HG03108 (cell line): Measurements from ENCODE around the gene VCX2.
"Not testable (repeated sequence)": the region's sequence is repeated elsewhere in the genome, so short reads cannot be mapped to it uniquely, and the experiment has no call there.

Experiments
- ATAC-seq: cut with Tn5 transposase; IDR thresholded peaks from one replicate; pipeline ENCODE4 v1.9.1; 2021; ENCODE audit warnings: moderate library complexity; ENCODE audit not compliant: unreplicated experiment

Gene VCX2

DNA sequence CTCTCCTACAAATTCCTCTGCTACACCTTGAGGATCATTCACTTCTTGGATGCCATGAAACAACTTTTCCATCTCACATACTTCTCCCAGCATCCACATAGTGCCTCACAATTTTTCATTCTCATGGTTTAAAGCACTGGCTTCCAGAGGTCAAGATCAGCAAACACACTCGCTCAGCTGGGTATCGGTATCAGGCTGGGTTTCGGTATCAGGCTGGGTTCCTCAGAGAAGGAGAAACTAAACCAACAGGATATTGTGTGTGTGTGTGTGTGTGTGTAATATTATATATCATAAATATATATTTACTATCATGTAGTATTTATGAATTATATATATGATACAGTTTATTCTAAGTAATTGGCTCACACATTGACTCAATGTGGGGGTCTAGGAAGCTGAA is at the start of gene VCX2:
Gene VCX2, minus strand, starts transcription at position 99 of the 400 bp plus-strand sequence. CDS start 624 bp downstream, outside the sequence.
- not testable (repeated sequence) for ATAC-seq

DNA sequence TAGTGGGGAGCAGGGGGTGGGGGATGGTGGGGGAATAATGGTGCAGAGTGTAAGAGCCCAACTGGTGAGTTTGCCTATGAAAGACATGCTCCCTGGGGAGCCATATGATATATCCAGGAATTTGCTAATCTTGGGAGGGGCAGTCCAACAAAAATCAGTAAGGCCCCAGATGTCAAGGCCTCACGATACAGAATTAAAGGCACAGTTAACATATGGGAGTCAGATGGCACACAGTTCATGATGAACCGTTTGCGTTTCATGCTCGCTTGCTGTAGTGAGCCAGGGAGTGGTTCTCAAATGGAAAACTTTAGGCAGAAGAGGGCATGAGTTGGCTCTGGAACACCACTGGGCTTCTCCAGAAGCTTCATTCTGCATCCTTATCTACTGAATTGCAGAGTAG is 33.9 kb upstream of the VCX2 start:
- ATAC-seq, result no peak

- ATAC-seq, result no peak
These were observed 33.3 kb upstream of the VCX2 start for GRCh38 chrX:8204169-8204935.

DNA sequence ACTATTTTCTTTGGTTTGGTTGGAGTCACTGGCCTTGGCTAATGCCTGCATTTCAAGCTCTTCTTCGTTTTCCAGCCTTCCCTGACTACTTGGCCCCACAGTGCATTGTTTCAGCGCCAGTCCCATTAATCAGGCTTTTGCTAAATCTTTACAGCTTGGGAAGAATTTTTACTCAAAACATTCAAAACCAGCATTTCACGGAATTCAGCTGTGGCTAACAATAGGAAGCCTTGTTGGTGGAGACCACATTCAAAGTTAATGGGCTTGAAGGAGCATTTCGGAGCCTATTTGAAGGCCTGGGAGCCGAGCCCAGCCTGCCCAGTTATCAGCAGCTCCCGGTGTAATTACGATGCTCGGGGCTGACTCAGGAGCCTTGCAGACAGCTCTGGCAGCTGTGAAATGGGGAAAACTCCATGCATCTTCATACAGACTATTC is 30.8 kb upstream of the VCX2 start:
- ATAC-seq, result no peak

GRCh38 chrX:8196776-8197175 is 25.7 kb upstream of the VCX2 start:
- no peak for ATAC-seq

DNA sequence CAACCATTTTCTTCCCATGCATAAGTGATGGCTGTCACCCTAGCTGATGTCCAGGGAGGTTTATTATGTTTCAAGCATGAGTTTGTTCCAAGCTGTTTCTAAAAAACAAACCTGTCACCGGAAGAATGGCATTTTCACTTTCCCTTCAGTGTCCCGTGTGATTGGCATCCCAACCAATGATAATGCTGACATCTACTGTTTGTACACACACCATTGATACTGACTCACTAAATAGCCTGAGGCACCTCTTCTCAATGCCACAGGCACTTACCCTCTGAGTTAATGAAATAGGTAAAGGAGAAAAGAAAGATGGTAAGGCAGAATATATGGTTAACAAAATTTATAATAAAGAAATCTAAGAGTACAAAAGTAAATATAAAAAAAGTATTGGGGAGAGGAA is 23.1 kb upstream of the VCX2 start:
- no peak for ATAC-seq

DNA sequence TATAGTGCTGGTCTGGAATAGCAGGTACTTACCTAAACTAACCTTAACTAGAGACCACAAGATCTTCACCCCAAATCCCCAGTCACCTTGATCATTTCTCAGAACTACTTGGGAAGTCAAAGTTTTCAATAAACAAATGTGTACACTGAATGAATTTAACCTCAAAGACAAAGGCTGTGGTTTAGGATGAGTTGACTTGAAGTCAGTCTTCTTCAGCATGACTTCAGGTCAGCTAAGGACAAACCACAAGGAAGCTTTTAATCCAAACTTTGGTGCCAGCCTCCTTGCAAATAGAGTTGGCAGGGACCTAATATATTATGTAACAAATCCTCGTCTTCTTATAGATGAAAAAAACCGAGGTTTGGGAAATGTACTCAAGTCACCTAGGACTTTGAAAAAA is 21.2 kb upstream of the VCX2 start:
- no peak for ATAC-seq

DNA sequence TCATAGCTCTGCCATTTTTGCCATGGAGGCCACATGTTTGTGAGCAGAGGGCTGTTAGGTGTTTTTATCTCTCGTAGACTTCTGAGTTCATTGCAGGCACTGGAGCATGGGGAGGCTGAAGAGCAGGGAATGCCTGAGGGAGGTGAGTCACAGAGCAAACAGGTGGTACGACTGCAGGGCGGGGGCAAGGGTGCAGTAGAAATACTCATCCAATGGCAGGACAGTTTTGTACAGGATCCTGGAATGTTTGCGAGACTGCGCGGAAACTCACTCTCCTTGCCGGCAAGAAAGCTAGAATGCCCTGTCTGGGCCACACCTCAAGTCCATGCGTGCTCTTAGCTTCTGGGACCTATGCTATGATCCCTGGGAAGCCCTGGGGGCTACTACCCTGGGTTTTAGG is 20.0 kb upstream of the VCX2 start:
- ATAC-seq, result no peak

DNA sequence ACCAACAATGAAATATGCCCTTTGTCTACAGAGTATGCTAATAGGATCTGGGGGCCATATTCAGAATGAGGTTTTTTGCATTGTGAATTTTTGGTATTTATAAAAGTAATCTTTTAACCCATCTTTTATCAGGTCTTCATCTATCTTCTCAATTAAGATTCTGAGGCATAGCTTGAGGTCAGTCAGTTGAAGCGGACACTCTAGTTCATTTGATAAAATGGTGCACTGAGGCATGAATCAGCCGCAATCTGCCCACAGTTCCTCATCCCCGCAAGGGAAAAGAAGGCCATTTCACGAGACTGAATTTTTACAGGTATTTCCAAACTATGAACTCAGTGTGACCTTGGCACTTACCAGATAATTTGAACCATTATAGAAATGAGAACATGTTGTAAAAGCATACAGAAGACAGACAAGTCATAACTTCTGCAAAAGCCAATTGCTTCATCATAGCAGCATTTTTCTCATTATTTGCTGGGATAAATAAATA is 19.3 kb upstream of the VCX2 start:
- no peak for ATAC-seq

DNA sequence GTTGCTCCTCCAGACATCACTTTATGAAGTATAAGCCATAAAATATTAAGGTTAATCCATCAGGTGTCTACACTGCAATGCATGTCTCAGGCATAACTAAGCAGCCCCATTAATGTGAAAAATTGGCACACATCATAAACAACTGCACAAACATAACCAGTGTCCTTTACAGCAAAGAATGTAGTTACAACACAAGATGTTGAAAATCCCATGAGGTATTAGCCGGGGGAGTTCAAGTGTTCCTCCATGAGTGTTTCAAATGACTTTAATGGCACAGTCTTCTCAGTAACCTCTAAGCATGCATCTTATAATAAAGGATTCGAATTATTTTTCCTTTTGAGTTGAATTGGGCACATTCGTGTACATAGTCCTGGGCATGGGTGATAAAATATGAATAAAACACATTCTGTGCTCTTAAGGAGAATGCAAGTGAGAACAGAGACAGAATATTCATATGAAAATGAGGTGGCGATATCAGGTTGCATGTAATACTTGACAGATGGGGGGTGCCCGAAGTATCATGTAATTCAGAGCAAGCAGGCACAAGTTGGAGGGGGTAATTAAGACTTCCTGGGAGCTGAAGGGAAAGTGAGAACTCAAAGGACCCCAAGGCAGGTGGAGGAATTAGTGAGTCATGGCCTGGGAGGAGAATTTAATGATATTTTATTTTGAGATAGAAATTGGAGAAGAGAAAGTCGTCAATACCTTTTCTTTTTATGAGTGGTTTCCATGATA is 18.2 kb upstream of the VCX2 start:
- no peak for ATAC-seq

GRCh38 chrX:8183346-8183745 is 12.3 kb upstream of the VCX2 start:
- no peak for ATAC-seq

DNA sequence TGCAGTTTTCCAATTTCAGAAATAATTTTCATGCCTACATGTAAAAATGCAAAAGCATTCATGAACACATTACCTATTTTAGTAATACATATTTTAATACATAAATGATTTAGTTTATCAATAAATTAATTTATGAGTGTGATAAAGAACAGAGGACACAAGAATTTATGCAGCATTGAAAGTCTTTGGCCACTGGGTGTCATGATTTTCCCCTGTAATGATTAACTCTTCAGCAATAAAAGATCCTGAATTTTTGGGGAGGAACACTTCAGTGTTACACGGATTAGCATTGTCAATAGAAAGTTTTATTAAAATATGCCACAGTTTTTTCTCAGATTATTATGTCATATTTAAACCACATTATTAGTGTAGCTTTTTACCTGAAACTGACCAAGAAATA is 8.6 kb upstream of the VCX2 start:
- ATAC-seq, result no peak

- ATAC-seq, result not testable (repeated sequence)
These were observed 17.1 kb downstream of the VCX2 start for GRCh38 chrX:8154011-8154410.

DNA sequence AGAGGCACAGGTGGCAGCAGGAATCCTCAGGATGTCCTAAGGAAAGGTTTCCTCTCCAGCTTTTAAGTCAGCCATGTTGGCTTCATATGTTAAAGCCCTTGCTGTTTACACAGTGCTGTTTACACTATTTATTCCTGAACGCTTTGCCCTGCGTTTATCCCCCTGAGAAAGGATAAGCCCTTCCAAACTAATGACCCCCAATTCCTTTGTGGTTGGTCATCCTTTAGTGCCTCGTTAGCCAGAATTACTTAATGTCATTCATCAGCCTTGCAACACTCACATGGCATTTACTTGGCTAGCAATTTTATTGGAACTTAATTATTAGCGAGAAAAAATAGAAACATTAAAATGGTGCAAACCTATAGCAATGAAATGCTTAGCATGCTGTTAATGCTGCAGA is 23.8 kb downstream of the VCX2 start:
- ATAC-seq, result no peak

DNA sequence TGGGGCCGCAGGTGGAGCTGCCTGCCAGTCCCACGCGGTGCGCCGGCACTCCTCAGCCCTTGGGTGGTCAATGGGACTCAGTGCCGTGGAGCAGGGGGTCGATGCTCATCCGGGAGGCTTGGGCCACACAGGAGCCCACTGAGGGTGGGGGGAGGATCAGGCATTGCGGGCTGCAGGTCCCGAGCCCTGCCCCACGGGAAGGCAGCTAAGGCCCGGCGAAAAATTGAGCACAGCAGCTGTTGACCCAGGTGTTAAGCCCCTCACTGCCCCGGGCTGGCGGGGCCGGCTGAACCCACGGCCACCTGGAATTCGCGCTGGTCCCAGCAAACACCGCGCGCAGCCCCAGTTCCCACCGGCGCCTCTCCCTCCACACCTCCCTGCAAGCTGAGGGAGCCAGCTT is 26.1 kb downstream of the VCX2 start:
- ATAC-seq, result no peak

GRCh38 chrX:8141896-8142295 is 29.2 kb downstream of the VCX2 start:
- no peak for ATAC-seq

DNA sequence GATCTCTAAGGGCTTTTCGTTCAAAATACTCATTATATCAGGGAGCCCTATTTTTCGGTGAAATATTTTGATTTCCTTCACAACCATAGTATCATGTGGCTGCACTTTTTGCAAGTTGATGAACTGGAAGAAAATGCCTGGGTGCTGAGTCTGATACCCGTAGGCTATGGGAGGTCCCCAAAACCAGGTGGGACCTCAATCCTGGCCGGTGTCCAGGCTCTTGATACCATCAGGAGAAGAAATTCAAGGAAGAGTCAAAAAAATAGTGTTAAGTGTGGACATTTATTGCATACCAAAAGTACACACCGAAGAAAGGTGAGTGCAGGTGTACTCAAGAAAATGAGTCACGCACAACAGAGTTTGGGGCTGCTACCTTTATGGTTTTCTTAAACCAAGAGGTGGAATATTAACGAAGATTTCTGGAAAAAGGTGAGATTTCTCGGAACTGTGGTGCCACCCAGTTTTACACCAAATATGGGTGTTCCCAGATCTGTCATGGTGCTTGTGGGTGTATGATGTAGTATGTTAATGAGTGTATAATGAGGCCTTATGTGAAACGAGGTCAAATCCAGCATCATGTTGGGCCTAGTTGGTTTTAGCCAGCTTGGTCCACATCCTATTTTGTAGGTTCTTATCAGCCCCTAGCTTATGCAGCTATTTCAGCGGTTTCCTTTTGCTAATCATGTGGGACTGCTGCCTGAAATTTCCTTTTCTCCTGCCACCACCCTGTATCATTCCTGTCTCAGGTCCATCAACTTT is 29.9 kb downstream of the VCX2 start:
- no peak for ATAC-seq

DNA sequence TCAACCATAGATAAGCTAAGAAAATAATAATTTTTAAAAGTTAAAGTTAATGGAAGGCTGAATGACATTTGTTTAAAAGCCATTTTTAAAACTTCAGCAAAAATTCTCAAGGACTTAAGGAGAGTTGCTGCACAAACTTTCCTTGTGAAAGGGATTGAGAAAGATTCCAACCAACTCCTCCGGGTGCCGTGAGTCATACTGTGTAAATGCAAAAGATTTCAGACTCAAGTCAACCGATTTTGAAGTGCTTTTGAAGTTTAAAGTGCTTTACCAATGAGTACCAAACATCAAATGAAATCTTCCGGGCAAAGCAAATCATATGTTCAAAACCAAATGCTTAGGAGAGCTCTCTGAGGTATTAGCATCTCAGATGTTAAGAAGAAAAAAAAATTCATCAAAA is 31.4 kb downstream of the VCX2 start:
- ATAC-seq, result no peak

DNA sequence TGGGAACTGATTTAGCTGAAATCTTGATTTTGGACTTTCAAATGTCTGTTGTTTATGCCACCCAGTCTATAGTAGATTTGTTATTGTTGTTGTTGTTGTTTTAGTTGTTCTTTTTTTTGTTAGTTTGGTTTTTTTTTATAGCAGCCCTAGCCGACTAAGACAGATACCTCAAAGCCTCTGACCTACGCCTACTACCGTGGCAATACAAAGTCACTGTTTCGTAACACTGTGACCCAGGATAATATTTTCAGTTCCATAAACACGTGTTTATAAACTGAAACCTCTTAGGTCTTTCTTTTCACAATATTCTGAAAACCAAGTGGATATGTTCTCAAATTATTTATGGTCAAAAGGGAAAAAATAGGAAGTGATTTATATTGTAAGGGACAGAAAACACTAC is 32.8 kb downstream of the VCX2 start:
- no peak for ATAC-seq

- no peak for ATAC-seq
These were observed 44.4 kb downstream of the VCX2 start for GRCh38 chrX:8126648-8127047.

DNA sequence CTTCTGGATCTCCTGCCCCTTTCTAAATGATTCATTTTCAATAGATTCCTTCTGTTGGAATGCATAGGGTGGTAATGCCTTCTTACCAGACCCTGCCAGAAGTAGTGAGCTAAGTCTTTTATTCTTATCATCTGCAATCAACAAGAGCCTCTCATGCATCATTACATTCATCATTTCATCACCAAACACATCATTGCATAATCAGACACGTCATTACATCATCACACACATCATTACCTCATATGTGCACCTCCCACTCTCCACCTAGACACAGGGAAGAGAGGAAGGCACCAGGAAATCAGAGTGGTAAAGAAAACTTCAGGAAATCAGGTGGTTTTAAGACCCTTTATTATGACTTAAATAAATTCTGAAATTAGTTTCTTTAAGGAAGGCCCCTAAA is 45.0 kb downstream of the VCX2 start:
- ATAC-seq, result no peak

- no peak for ATAC-seq
These were observed 45.5 kb downstream of the VCX2 start for GRCh38 chrX:8125566-8125965.
